Activated CD4-positive, alpha-beta T cell treated with anti-CD3 and anti-CD28 coated beads, Interleukin-2, amount 10 ng/mL, durations not matched to agents 7 days and 5 days (primary cell): ENCODE data around the gene LPAR1. TPM values are rescaled to one million over a fixed set of nuclear protein-coding genes. Genes with fewer than 3 reads are reported as not detected.

ENCODE experiments used
- CTCF ChIA-PET: fragments of 350-600 bp; sonication (Branson Sonifier 250); formaldehyde crosslinking; loops from one replicate; lab custom pipeline; 2021; ENCODE audit warnings: antibody characterized with exemption; lab: Charles Lee
- POLR2A ChIA-PET: fragments of 350-600 bp; sonication (Branson Sonifier 250); formaldehyde crosslinking; loops from one replicate; lab custom pipeline; 2021; ENCODE audit warnings: antibody characterized with exemption; lab: Charles Lee
- DNase-seq: peaks from one replicate; pipeline ENCODE4 v3.0.0-alpha.2; 2020
- H3K27ac Mint-ChIP-seq: one replicate; pipeline ENCODE4 v1.8.0; 2021; ENCODE audit warnings: mild to moderate bottlenecking, moderate library complexity, mixed read lengths
- H3K27me3 Mint-ChIP-seq: one replicate; pipeline ENCODE4 v1.8.0; 2021; ENCODE audit warnings: mixed read lengths
- H3K36me3 Mint-ChIP-seq: one replicate; pipeline ENCODE4 v1.8.0; 2021; ENCODE audit warnings: low read depth, mixed read lengths
- H3K4me1 Mint-ChIP-seq: one replicate; pipeline ENCODE4 v1.8.0; 2021; ENCODE audit warnings: mixed read lengths
- H3K4me3 Mint-ChIP-seq: one replicate; pipeline ENCODE4 v1.8.0; 2021; ENCODE audit warnings: mild to moderate bottlenecking, moderate library complexity, mixed read lengths
- H3K9me3 Mint-ChIP-seq: one replicate; pipeline ENCODE4 v1.8.0; 2021; ENCODE audit warnings: mixed read lengths
- total RNA-seq, 2 experiments: library from RNA; stranded (reverse); gene quantifications; one replicate each; pipeline ENCODE4 v1.2.3, GENCODE V29; 2021

LPAR1 gene
- total RNA-seq, 2 experiments from 2014 or later, result not detected

- ChIA-PET CTCF (no interaction called here), POLR2A (no interaction called here)
- Mint-ChIP-seq H3K27me3 (no peaks in the 10 kb centered on the region), H3K36me3 (no peaks in the 10 kb centered on the region), H3K9me3 (no peaks in the 10 kb centered on the region), H3K27ac (no peak overlapping the region), H3K4me3 (no peak overlapping the region), H3K4me1 (no peaks in the 10 kb centered on the region)
- DNase-seq, result no peak
Measured at GRCh38 chr9:110986529-110986928, 51.7 kb downstream of the LPAR1 start.

DNA sequence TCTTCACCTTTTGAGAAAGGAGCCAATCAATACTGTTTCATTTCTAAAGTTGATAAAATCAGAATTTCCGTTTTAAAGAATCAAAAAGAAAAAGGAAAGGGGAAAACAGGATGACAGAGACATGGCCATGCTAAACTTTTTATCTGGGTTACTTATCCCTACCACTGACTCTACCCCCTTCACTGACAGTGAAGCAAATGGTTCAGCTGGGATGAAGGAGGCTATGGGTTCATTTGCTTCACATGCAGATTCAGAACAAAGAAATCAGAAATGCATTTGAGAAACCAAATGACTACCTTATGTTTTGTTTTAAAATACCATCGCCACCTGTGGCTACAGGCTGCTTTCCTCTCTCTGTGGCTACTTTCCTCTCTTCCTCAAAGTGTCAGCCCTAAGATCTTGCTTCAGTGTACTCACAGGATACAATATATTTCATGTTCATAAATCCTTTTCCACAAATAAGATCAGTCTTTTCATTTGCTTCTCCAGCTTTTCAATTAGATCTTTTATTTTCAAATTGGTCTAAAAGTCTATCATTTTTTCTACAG is 53.3 kb downstream of the LPAR1 start:
- H3K36me3 Mint-ChIP-seq, result no peaks in the 10 kb centered on the region
- H3K27me3 Mint-ChIP-seq, result no peaks in the 10 kb centered on the region
- no peaks in the 10 kb centered on the region for H3K9me3 Mint-ChIP-seq
- DNase-seq, result no peak
- no peak overlapping the region for H3K4me3 Mint-ChIP-seq
- no peak overlapping the region for H3K27ac Mint-ChIP-seq
- ChIA-PET POLR2A (no interaction called here), CTCF (no interaction called here)
- H3K4me1 Mint-ChIP-seq, result no peaks in the 10 kb centered on the region

DNA sequence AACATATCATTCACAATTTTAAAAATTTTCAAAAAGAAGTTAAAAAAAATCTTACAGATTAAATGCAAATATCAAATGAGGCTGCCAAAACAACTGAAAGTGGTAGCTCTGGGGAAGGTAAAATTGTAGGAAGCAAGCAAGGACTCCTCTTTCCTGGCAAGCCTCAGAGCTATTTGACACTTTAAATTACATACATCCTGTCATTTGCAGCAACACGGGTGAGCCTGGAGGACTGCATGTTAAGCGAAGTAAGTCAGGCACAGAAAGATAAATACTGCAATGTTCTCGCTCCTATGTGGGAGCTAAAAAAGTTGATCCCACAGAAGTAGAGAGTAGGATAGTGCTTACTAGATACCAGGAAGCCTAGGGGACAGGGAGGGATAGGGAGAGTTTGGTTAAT is 58.0 kb downstream of the LPAR1 start:
- DNase-seq, result no peak
- Mint-ChIP-seq H3K27ac (no peak overlapping the region), H3K36me3 (no peaks in the 10 kb centered on the region), H3K27me3 (no peaks in the 10 kb centered on the region), H3K9me3 (peaks cover 2% of the 10 kb centered on the region), H3K4me1 (no peaks in the 10 kb centered on the region), H3K4me3 (no peak overlapping the region)
- ChIA-PET CTCF (no interaction called here), POLR2A (no interaction called here)

- no peaks in the 10 kb centered on the region for H3K4me1 Mint-ChIP-seq
- no peak overlapping the region for H3K27ac Mint-ChIP-seq
- H3K4me3 Mint-ChIP-seq, result no peak overlapping the region
- H3K9me3 Mint-ChIP-seq, result peaks cover 2% of the 10 kb centered on the region
- ChIA-PET CTCF (no interaction called here), POLR2A (no interaction called here)
- DNase-seq, result no peak
- no peaks in the 10 kb centered on the region for H3K36me3 Mint-ChIP-seq
- H3K27me3 Mint-ChIP-seq, result no peaks in the 10 kb centered on the region
Measured at GRCh38 chr9:110979636-110980035, 58.6 kb downstream of the LPAR1 start.

- no peak overlapping the region for H3K27ac Mint-ChIP-seq
- no peaks in the 10 kb centered on the region for H3K4me1 Mint-ChIP-seq
- no peaks in the 10 kb centered on the region for H3K36me3 Mint-ChIP-seq
- no peak overlapping the region for H3K4me3 Mint-ChIP-seq
- H3K27me3 Mint-ChIP-seq, result no peaks in the 10 kb centered on the region
- no peak for DNase-seq
- H3K9me3 Mint-ChIP-seq, result peaks cover 2% of the 10 kb centered on the region
- ChIA-PET POLR2A (no interaction called here), CTCF (no interaction called here)
Measured at GRCh38 chr9:110978516-110978915, 59.8 kb downstream of the LPAR1 start.

- H3K27ac Mint-ChIP-seq, result no peak overlapping the region
- H3K4me1 Mint-ChIP-seq, result no peaks in the 10 kb centered on the region
- H3K9me3 Mint-ChIP-seq, result peaks cover 2% of the 10 kb centered on the region
- ChIA-PET POLR2A (no interaction called here), CTCF (interaction anchor here (0.6 kb wide), 1 partner anchor 433 kb away, joined by 3 read pairs; no protein-coding TSS in a partner anchor)
- no peaks in the 10 kb centered on the region for H3K36me3 Mint-ChIP-seq
- no peak overlapping the region for H3K4me3 Mint-ChIP-seq
- no peaks in the 10 kb centered on the region for H3K27me3 Mint-ChIP-seq
- no peak for DNase-seq
Measured at GRCh38 chr9:110977259-110977709, 61.0 kb downstream of the LPAR1 start.

DNA sequence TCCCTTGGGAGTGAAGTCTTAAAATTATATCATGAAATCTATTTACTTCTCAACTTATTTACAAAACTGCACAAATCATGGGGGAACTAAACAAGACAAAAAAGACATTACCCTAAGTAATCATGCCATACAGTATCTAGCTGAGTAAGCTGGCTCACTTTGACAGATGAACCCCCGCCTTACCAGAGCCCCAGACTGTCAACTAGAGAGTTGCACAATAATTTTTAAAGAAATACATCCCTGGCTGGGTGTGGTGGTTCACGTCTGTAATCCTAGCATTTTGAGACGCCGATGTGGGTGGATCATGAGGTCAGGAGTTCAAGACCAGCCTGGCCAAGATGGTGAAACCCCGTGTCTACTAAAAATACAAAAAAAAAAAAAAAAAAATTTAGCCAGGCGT is 62.3 kb downstream of the LPAR1 start:
- no peaks in the 10 kb centered on the region for H3K36me3 Mint-ChIP-seq
- ChIA-PET CTCF (interaction anchor here (1.0 kb wide), 1 partner anchor 78 kb away, joined by 5 read pairs; no protein-coding TSS in a partner anchor), POLR2A (interaction anchor here (0.5 kb wide), 1 partner anchor 378 kb away, joined by 3 read pairs; no protein-coding TSS in a partner anchor)
- no peak for DNase-seq
- H3K4me1 Mint-ChIP-seq, result no peaks in the 10 kb centered on the region
- no peak overlapping the region for H3K27ac Mint-ChIP-seq
- peaks cover 2% of the 10 kb centered on the region for H3K9me3 Mint-ChIP-seq
- H3K27me3 Mint-ChIP-seq, result no peaks in the 10 kb centered on the region
- no peak overlapping the region for H3K4me3 Mint-ChIP-seq

DNA sequence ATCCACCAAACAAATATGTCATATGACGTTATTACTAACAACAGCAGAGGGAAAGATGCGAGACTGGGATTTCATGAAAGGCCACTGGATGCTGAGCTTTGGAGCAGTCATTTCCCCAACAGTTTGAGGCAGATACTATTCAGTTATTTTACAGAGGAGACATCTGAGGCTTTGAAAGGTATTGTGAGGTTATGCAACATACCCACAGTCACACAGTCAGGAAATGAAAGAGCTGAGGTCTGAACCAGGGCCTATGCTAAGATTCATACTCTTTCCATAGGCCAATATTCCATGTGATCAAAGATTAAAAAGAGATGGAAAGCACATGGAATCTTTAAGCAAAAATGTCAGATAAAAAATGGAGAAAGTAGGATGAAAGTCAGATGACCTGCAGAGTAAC is 63.0 kb downstream of the LPAR1 start:
- CTCF ChIA-PET, result no interaction called here
- DNase-seq, result no peak
- H3K4me3 Mint-ChIP-seq, result no peak overlapping the region
- POLR2A ChIA-PET, result interaction anchor here (0.5 kb wide), 1 partner anchor 378 kb away, joined by 3 read pairs; no protein-coding TSS in a partner anchor
- no peaks in the 10 kb centered on the region for H3K36me3 Mint-ChIP-seq
- peaks cover 2% of the 10 kb centered on the region for H3K9me3 Mint-ChIP-seq
- H3K27ac Mint-ChIP-seq, result no peak overlapping the region
- H3K27me3 Mint-ChIP-seq, result no peaks in the 10 kb centered on the region
- no peaks in the 10 kb centered on the region for H3K4me1 Mint-ChIP-seq

- Mint-ChIP-seq H3K4me3 (no peak overlapping the region), H3K4me1 (no peaks in the 10 kb centered on the region), H3K9me3 (peaks cover 2% of the 10 kb centered on the region), H3K27me3 (no peaks in the 10 kb centered on the region), H3K36me3 (no peaks in the 10 kb centered on the region), H3K27ac (no peak overlapping the region)
- no peak for DNase-seq
- CTCF ChIA-PET, result no interaction called here
- POLR2A ChIA-PET, result no interaction called here
Measured at GRCh38 chr9:110971705-110972104, 66.6 kb downstream of the LPAR1 start.

DNA sequence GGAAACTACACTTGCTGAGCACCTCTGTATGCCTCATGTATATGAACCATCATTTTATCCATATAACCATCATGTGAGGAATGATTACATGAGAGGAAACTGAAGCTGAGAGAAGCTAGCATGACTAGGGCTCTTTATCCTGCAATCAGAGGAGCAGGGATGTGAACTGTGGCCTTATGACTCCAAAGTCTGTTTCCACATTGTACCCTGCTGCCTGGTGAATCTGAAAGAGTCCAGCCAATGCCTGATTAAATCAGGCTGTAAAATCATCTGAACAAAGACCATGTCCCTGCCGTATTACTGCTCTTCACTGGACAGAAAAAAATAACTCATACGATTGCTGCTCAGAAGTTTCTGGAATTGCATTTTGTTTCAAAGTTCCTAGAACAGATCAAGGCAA is 67.0 kb downstream of the LPAR1 start:
- Mint-ChIP-seq H3K9me3 (no peaks in the 10 kb centered on the region), H3K27me3 (no peaks in the 10 kb centered on the region), H3K4me3 (no peak overlapping the region), H3K36me3 (no peaks in the 10 kb centered on the region), H3K27ac (no peak overlapping the region), H3K4me1 (no peaks in the 10 kb centered on the region)
- no peak for DNase-seq
- ChIA-PET CTCF (no interaction called here), POLR2A (no interaction called here)

GRCh38 chr9:110969971-110970386 is 68.3 kb downstream of the LPAR1 start:
- Mint-ChIP-seq H3K4me1 (no peaks in the 10 kb centered on the region), H3K9me3 (no peaks in the 10 kb centered on the region), H3K27me3 (no peaks in the 10 kb centered on the region), H3K36me3 (no peaks in the 10 kb centered on the region), H3K4me3 (no peak overlapping the region), H3K27ac (no peak overlapping the region)
- no peak for DNase-seq
- CTCF ChIA-PET, result no interaction called here
- POLR2A ChIA-PET, result no interaction called here

DNA sequence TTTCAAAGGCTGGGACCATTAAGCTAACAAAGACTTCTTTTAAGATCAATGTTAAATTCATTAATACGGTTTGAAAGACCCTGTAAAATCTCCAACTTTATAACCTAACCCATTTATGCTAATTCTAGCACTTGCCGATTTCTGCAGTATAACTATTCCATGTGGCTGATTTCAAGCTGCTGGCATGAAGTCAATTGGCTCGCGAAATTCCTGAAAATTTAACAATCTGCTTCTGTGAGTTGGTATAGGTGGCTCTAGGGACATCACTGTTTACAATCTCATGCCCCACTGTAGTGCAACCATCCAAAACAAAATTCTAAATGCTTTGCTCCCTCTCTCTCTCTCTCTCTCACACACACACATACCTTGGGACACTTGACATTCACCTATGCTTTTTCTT is 70.2 kb downstream of the LPAR1 start:
- H3K9me3 Mint-ChIP-seq, result no peaks in the 10 kb centered on the region
- no peaks in the 10 kb centered on the region for H3K27me3 Mint-ChIP-seq
- no peak overlapping the region for H3K4me3 Mint-ChIP-seq
- no peak for DNase-seq
- H3K27ac Mint-ChIP-seq, result no peak overlapping the region
- H3K36me3 Mint-ChIP-seq, result no peaks in the 10 kb centered on the region
- CTCF ChIA-PET, result no interaction called here
- POLR2A ChIA-PET, result no interaction called here
- no peaks in the 10 kb centered on the region for H3K4me1 Mint-ChIP-seq

GRCh38 chr9:110967196-110967595 is 71.1 kb downstream of the LPAR1 start:
- Mint-ChIP-seq H3K36me3 (no peaks in the 10 kb centered on the region), H3K4me1 (no peaks in the 10 kb centered on the region), H3K27ac (no peak overlapping the region), H3K4me3 (no peak overlapping the region), H3K9me3 (no peaks in the 10 kb centered on the region), H3K27me3 (no peaks in the 10 kb centered on the region)
- no peak for DNase-seq
- ChIA-PET POLR2A (no interaction called here), CTCF (no interaction called here)

DNA sequence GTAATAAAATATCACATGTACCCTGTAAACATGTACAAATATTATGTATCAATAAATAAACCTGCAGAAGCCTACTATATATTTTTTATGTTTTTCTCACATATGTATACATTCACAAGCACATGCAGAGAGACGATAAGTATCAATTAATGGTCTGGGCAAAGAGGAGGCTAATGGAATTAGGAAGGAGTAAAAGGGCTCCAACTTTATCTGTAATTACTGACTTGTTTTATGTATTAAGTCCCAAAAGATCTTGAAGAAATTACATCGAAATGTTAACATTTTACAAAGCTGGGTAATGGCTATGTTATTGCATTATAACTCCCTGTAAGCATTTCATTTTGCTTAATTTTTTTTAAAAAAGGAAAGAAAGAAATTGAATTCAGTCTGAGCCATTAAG is 78.0 kb downstream of the LPAR1 start:
- peaks cover 2% of the 10 kb centered on the region for H3K9me3 Mint-ChIP-seq
- POLR2A ChIA-PET, result no interaction called here
- no peaks in the 10 kb centered on the region for H3K27me3 Mint-ChIP-seq
- no peaks in the 10 kb centered on the region for H3K4me1 Mint-ChIP-seq
- no peak for DNase-seq
- no peak overlapping the region for H3K4me3 Mint-ChIP-seq
- CTCF ChIA-PET, result no interaction called here
- H3K27ac Mint-ChIP-seq, result no peak overlapping the region
- no peaks in the 10 kb centered on the region for H3K36me3 Mint-ChIP-seq
